Activated CD4-positive, alpha-beta T cell treated with anti-CD3 and anti-CD28 coated beads for 24 hours (primary cell): ENCODE measurements around the gene CHEK1.

Experiments
- DNase-seq, 2 donors: peaks; one replicate each; pipeline ENCODE4 v3.0.0-alpha.2; 2020; ENCODE audit warnings: low read depth in 2 of 2

The CHEK1 gene

DNA sequence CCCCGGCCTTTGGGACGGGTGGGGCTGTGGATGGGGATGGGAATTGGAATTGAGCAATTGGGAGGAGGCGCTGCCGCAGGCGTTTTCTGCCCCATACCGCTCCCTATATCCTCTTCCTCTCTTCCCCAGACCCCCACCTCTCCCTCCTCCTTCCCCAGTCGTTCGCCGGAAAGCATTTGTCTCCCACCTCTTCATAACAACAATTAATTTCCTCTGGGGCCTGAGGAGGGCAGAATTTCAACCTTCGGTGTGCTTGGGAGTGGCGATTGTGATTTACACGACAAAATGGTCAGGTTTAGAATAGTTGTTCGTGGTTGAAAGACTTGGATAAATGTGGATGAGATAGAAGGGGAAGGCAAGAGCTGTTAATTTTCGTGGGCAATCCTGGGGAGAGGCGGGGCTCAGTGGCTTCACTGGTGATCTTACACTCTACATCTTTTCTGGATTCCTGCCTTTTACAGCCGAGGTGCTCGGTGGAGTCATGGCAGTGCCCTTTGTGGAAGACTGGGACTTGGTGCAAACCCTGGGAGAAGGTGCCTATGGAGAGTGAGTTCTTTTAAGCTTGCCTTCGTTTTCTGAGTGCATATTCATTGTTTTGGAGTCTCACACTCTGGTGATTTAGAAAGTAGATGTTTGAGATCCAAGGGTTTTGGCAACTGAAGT, 1.5 kb downstream of the CHEK1 start:
- peak in 1 of 2 donors; percentile 3 for DNase-seq

DNA sequence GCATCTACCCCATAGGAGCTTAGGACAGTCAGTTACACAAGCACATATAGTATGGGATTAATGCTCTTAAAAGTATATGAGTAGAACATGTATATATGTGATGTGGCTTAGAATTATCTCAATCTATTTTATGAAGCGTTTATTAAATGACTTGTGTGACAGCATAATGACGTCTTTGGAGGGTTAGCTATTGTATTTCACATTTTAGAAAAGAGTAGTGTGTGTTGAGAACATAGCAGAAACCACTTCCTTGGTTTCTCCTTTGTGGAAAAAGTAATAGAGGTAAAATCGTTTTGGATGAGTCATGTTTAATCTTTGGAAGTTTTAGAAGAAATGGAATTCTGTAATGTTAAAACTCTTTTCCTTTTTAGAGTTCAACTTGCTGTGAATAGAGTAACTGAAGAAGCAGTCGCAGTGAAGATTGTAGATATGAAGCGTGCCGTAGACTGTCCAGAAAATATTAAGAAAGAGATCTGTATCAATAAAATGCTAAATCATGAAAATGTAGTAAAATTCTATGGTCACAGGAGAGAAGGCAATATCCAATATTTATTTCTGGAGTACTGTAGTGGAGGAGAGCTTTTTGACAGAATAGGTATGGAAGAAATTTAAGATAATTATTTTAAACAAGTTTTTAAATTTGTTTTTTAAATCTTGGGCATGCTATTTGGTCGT, 2.4 kb downstream of the CHEK1 start:
- no peak for DNase-seq

DNA sequence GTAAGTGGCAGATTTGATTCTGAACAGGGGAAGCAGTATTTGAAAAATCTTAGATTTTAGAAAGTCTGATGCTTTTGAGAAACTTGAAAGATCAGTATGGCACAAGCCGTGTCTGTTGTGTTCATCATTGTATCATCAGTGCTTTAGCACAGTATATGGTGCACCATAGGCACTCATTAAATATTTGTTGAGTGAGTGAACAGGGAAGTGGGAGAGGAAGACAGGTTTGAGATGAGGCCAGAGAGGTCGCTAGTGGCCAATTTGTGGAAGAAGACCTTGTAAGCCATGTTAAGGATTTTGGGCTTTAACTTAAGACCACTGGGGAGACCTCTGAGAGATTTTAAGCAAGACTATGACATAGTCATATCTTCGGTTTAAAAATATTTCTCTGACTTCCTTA, 12.9 kb downstream of the CHEK1 start:
- no peak for DNase-seq

DNA sequence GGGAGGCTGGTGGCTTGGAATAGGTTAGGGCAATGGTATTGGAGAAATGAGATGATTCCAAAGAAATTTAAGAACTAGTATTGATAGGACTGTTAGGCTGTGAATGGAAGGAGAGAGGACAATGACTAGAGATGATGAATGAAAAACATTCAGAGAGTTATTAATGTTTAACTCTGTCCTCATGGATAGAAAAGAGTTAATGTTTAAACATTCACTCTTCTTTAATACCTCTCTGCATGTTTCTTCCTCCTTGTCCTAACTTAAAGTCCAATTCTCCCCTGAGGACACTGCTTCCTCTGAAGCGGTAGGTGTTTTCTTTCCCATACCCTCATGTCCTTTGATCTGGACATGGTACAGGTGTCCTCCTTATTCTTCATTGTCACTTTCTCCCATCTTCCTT, 13.4 kb downstream of the CHEK1 start:
- no peak for DNase-seq

DNA sequence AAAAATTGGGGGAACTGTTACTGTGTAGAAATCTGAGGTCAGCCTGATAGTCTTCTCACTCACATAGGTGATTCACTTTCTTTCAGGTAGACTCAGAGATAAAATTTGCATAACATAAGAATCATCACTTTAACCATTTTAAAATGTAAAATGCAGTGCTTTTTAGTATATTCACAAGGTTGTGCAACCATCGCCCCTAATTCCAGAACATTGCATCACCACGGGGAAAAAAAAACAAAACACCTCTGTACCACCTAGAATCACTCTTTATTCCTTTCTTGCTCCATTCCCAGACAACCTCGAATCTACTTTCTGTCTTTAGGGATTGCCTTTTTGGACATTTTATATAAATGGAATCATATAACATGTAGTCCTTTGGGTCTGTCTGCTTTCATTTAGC, 20.9 kb downstream of the CHEK1 start:
- DNase-seq, result no peak

DNA sequence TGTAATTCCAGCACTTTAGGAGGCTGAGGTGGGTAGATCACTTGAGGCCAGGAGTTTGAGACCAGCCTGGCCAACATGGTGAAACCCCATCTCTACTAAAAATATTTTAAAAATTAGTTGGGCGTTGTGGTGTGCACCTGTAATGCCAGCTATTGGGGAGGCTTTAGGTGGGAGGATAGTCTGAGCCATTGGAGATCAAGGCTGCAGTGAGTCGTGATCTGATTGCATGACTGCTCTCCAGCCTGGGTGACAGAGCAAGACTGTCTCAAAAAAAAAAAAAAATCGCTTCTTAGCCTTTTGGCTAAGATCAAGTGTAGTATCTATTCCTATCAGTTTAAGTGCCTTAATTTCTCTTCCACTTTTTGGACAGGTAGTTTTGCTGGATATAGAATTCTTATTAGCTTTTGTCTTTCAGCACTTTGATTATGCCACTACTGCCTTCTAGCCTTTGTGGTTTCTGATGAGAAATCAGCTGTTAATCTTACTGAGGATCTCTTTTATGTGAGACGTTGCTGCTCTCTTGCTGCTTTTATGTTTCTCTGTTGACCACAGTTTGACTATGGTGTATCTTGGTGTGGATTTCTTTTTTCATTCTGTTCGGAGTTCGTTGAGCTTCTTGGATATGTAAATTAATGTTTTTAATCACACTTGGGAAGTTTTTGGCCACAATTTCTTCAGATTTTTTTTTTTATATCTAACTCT, 24.7 kb downstream of the CHEK1 start:
- no peak for DNase-seq

DNA sequence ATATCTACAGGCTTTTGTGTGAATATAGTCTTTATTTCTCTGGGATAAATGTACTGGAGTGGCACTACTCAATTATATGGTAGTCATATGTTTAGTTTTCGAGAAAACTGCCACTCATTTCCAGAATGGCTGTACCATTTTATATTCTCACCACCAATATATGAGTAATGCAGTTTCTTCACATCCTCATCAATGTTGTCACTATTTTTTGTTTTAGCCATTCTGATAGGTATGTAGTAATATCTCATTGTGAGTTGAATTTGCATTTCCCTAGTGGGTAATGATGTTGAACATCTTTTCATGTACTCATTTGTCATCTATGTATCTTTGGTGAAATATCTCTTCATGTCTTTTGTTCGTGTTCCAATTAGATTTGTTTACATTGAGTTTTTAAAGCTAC, 37.7 kb downstream of the CHEK1 start:
- DNase-seq, result no peak

DNA sequence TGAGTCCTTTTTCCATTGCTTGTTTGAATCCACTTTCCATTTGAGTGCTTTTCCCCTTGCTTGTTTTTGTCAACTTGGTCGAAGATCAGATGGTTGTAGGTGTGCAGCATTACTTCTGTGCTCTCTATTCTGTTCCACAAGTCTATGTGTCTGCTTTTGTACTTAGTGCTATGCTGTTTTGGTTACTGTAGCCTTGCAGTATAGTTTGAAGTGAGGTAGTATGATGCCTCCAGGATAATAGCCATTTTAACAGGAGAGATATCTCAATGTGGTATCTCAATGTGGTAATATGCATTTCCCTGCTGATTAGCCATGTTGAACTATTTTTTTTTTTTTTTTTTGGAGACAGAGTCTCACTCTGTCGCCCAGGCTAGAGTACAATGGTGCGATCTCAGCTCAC, 38.9 kb downstream of the CHEK1 start:
- DNase-seq, result no peak

DNA sequence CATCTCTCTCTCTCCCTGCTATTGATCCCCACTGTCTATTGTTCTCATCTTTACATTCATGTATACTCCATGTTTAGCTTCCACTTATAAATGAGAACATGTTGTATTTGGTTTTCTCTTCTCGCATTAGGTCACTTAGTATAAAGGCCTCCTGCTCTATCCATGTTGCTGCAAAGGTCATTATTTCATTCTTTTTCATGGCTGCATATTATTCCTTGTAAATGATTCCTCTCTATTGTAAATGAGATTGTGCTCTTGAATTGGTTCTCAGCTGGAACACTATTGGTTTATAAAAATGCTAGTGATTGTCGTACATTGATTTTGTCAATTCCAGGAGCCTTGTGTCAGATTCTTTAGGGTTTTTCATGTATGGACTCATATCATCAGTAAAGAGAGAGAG, 42.2 kb downstream of the CHEK1 start:
- DNase-seq, result no peak

DNA sequence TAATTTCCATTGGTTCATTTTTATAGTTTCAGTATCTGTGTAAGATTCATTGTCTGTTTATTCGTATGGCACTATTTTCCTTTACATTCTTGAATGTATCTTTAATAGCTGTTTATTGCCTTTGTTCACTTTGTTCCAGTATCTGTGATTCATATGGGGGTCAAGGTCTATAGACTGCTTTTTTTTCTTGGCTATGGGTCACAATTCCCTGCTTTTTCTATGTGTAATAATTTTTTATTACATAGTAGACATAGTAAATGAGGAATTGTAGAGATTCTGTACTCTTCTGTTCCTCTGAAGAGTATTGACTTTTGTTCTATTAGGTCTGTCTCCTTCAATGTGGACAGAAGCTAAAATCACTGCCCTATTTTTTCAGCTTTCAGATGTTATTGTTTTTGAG, 45.2 kb downstream of the CHEK1 start:
- no peak for DNase-seq

DNA sequence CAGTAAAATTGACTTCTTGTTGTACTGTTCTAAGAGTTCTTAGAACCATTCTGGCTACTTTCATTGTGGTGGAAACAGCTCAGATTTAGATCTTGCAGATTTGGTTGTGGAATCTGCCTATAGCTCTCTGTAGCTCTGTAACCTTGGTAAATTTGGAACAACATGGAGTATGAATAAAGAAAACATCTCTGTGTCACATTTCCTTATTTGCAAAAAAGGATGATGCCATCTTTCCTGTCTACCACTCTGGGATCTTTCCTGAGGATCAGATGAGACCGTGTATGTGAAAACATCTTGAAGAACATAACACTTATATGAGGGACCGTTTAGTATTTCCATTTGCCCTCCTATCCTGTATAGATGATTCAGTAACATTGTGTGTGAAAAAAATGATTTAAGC, 46.6 kb downstream of the CHEK1 start:
- no peak for DNase-seq

DNA sequence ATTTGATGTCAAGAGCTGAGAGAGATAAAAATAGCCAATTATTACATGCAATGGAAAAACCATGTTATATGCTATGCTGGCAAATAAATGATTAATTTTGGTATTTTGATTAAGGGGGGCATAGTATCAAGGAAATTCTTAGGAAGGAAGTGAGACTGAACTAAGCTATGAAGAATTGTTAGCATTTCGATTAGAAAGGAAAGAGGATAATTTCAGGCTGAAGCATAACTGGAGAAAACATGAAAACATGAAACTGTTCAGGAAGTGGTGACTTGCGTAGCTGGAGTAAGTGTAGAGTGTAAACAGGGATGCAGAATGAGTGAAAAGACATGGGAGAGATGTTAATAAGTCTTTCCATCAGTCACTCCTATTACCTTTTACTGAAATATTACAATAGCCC, 49.2 kb downstream of the CHEK1 start:
- no peak for DNase-seq

DNA sequence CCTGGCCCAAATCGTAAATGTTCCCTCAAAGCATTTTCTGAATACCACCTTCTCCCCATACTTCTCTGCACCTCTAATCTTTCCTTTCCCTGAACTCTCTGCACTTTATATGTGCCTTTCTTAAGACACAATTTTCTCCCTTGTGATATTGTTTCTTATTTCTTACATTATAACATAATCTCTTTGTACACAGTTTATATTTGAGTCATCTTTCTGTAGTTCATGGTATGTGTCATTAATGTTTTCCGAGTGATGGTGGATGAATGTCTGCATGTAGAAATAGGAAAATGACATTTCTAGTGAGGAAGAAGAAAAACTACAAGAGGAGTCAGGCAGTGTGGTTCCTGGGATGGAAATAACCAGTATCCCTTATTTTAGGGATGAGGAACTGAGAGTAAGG, 50.2 kb downstream of the CHEK1 start:
- no peak for DNase-seq

DNA sequence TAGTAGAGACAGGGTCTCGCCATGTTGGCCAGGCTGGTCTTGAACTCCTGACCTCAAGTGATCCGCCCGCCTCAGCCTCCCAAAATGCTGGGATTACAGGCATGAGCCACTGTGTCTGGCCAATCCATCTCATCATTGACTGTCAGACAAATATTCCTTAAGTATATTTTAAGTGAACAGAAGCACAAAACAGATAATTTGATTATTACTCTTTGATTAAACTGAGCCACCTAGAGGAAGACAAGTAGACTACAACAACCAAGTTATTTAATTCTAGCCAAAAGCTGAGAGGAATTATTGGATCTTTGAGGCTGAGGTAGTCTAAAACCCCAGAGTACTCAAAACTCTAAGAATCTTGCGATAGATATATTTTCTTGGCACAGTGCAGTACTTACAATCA, 54.4 kb downstream of the CHEK1 start:
- DNase-seq, result no peak

DNA sequence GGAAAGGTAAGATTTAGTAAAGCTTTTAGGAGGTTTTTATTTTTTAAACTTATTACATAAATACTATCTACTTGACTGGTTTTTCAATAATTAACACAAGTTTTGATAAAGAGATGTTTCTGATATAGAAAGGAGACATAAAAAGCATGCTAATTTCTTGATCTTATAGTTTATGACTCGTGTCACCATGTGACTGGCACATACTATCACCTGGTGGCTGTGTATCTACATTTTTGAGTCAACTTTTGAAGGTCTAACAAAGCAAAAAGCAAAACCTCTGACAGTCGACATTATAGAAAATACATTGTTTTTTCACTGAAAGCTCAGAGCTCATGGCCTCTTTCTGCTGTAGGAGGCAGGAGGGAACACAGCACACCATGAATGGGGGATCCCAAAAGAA, 54.9 kb downstream of the CHEK1 start:
- no peak for DNase-seq

DNA sequence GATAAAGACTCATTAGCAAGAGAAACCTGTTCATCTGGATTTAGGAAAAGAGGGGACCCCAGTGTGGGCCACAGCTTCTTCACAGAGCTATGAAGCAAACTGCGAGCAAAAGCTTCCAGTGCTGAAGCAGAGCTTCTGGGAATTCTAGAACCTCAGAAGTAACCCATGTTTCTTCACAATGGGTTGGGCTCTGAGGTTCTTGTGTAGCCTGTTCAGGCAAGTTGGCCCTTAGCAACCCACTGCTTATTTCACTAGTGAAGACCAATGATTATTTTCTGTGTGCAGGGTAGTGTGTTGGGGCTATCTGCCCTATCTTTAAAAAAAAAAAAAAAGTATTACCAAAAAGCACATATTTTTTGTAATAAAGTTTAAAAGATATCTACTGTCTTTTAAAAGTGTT, 55.8 kb downstream of the CHEK1 start, which contains the start of gene ACRV1:
Gene ACRV1, minus strand, starts transcription at position 101 of the 400 bp plus-strand sequence. Its CDS starts 67 bp downstream, at position 34.
- no peak for DNase-seq

DNA sequence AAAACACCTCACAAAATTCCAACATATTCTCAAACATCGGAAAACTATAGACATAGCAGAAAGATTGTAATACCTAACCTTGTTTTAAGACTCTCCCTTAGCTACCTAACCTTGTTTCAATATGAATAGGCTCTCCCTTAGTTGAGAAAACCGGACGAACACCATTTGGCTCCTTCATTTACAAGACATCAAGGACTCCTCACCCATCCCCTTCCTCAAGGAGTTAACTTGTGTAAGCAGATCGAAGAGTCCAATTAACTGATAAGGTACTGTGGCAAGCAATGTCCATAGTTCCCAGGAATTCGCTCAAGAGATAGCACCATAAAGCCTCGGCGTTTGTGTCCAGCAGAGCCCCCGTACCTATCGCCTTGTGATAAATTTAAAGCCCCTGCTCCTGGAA, 60.3 kb downstream of the CHEK1 start:
- DNase-seq, result no peak

DNA sequence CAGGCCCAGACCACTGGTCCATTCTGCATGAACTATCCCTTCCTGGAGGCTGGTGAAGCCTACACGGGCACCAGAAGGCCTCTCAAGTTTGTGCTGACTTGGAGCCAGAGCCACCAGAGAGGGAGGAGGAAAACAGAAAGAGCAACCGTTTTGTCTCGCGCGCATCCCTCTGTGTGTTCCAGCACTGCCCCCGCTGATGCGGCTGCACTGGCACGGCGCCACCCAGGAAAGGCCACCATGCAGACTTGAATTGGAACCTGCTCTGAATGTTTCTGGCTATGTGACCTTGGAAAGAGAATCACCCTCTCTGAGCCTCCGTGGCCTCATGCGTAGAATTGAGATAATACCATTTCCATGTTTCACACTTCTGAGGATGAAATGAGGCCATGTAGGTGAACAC, 63.1 kb downstream of the CHEK1 start:
- no peak for DNase-seq

DNA sequence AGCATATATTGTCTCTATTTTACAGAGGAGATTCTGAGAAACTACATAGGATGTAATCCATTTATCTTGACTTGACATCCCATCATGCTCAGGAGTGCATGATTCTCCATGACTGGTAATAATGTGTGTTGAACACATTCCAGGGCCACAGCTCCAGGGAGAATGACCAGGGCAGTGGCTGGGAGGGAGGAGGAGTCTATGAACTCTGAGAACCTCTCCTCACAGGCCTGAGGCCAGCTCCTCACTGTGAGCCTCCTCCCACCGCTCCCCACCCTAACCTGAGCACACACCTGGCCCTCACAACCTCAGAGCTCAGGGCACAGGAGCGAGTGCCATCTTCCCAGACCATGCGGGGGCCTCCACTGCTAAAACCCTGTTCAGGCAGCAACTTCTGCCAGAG, 63.7 kb downstream of the CHEK1 start:
- no peak for DNase-seq

DNA sequence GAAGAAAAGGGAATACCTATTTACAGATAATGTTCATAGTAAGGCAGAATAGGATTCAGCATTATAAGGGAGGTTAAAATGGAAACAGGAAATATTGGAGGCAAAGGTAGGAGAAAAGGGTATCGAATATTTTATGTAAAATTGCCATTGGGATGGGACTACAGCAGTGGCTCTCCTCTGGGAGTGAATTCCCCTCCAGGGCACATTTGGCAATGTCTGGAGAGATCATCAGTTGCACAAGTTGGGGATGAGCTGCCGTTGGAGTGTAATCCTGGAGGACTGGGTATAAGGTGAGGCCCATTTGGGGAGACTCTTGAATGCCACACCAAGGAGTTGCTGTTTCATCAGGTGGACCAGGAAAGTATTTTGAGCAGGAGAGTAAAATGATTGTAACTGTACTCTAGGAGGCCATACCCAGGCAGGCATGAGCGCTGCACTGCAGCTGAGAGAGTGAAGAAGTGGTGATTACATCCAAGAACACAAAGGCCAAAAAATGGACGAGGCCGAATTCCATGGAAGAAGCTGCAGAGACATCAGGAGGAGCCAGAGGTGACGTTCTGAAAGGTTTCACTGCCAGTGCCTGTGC, 64.4 kb downstream of the CHEK1 start:
- no peak for DNase-seq

DNA sequence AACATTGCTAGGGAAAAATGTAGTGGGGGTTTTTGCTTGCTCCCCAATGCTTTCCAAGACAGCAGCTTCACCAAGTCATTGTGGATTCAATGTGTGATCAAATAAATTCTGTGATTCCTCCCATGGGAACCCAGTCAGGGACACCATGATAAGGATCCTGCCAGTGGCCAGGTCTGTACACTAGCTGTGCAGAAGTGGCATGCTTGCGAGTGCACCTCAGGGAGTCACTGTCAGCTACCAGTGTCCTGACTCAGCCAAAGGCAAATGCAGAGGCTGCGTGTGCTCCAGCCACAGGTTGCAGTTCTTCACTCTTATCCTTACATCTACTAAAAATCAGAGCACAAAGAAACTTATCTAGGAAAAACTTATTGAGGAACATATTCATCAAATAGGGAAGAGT, 65.0 kb downstream of the CHEK1 start:
- no peak for DNase-seq

DNA sequence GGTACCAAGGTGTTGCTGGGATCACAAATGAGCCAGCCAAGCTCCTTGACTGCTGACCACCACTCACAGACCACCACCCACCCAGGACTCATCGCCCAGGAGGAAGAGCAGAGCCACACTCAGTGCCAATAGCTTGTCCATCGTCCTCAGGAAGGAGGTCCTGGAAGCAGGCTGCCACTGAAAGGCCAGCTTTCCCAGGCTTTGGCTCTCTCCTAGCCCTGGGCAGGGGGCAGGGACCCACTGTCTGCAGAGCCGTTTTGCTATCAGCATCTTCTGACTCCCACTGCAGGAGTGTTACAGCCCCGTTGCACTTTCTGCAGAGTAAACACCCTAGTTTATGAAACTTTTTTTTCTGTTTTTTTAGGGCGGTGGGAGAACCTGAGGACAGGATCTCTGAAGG, 67.9 kb downstream of the CHEK1 start:
- DNase-seq, result no peak

DNA sequence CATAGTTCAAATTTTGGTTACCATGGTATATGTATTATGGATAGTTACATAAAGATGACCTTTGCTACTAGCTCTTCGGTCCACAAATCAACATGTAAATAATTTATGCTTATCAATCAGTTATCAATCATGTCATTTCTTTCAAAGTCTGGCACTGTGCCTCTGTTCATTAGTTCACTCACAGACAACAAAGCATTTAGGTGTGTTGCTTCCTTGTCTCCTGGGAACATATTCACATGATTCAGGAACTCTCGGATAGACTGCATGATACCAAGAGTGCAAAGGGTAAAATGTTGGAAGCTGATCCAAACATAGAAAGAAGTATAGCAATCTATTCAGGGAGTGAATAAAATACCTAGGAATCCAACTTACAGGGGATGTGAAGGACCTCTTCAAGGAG, 70.0 kb downstream of the CHEK1 start:
- DNase-seq, result no peak
